Hematopoietic multipotent progenitor cell treated with erythropoietin and hydrocortisone succinate and interleukin-3 and kit ligand, for 6 days (in vitro differentiated cells): ENCODE results near the gene AXL.
"Not testable (repeated sequence)": the region's sequence is repeated elsewhere in the genome, so short reads cannot be mapped to it uniquely, and the experiment has no call there.

ENCODE experiments used
- DNase-seq: peaks from one replicate; pipeline ENCODE4 v3.0.0-alpha.2; 2015

AXL gene

DNA sequence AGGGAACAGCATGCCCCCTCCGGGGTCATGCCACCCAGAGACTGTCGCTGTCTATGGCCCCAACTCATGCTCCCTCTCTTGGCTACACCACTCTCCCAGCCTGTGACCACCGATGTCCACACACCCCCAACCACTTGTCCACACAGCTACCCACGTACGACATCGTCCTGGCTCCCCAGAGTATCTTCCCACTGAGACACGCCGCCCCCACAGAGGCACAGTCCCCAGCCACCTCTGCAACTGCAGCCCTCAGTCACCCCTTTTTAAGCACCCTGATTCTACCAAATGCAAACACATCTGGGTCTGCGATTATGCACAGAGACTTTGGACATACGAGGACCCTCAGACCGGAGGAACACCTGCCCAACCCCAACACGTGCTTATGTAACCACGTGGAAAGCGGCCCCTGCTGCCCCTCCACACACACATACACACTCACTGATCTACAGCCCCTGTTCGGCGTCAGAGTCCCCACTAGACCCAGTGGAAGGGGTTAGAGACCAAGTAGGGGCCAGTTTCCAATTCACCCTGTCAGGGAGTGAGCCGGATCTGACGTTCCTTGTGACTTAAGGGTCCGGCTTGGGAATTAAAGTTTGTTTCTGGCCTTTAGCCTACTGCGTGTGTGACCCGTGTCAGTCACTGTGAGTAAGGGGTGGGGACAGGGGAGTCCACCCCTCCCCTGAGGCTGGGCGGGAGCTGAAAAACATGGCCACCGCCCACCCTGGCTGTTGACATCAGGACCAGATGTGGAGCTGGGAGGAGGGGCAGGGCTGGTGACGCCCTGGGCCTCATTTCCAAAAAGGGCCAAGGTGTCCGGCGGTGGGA, 11.9 kb upstream of the AXL start:
- DNase-seq = peak; percentile 35

GRCh38 chr19:41214161-41214560, 4.9 kb upstream of the AXL start:
- DNase-seq = no peak

GRCh38 chr19:41217741-41218140, 1.3 kb upstream of the AXL start:
- DNase-seq = no peak

- DNase-seq = no peak
These were observed 791 bp upstream of the AXL start for GRCh38 chr19:41218249-41218614.

- DNase-seq = peak; percentile 78
These were observed 1.0 kb downstream of the AXL start for GRCh38 chr19:41219924-41220567.

GRCh38 chr19:41220811-41221210, 1.8 kb downstream of the AXL start:
- no peak for DNase-seq

GRCh38 chr19:41221514-41222205, 2.6 kb downstream of the AXL start:
- DNase-seq = no peak

DNA sequence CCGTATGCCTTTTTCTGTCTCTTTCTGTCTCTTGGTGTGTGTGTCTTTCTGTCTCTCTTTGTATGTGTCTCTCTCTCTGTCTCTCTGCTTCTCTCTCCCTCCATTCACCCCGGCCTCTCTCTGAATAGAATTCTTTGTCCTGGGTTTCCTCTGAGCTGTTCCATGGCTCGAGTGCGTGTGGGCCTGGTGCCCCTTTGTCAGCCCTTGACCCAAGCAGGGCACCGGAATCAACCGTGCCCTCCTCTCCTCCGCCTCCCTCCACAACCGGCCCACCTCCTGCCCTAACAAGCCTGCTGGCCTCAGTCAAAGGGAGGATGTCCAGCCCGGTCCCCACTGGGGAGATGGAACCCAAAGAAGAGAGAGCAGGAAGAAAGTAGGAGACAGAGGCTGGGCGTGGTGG, 3.2 kb downstream of the AXL start:
- DNase-seq = no peak

DNA sequence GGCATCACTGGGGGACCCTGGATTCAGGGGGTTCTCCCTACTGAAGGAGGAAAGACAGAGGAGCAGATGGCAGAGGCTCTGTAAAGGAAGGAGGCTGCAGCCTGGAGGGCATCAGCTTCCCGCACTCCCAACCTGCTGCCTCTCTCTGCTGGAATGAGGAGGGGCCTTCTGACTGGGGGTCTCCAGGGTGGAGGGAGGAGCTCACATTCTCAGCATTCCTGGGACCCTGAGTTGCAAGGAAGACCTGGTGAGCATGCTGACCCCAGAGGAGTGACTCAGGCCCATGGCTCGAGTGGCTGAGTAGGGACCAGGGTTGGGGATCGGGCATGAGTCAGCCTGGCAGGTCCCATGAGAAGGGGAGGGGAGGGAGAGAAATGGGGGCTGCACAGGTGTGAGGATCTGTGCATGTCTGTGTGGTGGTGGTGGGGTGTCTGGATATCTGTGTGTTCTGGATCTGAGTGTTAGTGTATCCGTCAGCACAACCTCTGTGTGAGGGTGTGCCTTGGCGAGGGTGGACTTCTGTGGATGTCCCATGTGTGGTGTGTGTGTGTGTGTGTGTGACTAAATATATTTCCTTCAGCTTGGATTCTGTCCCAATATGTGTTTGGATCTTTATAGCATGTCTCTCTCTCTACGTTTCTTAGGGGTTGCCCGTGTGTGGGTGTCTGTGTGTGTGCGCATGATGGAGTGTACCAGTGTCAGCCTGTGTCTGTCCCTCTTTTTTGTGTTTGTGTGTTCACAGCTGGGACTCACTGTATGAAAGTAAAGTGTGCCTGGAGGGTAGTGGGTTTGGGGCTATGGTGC, 4.6 kb downstream of the AXL start:
- DNase-seq = no peak

GRCh38 chr19:41224632-41225031, 5.6 kb downstream of the AXL start:
- DNase-seq = no peak

GRCh38 chr19:41225238-41226052, 6.4 kb downstream of the AXL start:
- DNase-seq = peak; percentile 39

DNA sequence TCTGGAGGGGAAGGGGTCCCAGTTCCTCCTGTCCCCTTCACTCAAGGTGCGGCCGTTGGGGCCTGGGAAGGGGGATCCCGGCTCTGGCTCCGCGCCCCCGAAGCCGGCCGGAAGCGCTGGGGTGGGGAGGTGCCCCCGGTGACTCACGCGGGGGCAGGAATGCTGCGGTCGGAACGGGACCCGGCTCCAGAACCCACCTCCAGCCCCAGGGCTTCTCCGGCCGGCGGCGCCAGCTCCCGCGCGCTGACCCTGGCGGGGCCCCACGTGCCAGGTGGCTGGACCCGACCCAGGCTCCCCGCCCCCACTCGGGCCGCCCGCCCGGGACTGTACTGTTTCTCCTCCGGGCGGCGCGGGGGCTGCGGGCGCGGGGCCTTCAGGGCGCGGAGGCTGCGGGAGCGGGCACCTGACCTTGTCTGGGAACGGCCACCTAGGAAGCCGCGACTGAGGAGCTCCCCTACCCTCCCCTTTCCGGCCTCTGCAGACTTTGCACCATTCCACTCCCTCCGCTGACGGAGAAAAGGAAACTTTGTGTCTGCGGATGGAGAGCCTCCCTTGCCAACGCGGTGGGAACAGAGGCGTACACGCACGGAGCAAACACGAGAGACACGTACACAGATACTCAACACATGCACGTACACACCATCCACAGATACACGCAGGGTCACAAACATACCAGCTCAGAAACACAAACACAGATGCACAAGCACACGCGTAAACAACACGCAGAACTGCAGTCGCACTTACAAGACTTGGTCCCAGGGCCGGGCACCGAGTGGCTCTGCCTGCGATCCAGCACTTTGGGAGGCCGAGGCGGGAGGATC, 7.2 kb downstream of the AXL start:
- peak; percentile 21 for DNase-seq

DNA sequence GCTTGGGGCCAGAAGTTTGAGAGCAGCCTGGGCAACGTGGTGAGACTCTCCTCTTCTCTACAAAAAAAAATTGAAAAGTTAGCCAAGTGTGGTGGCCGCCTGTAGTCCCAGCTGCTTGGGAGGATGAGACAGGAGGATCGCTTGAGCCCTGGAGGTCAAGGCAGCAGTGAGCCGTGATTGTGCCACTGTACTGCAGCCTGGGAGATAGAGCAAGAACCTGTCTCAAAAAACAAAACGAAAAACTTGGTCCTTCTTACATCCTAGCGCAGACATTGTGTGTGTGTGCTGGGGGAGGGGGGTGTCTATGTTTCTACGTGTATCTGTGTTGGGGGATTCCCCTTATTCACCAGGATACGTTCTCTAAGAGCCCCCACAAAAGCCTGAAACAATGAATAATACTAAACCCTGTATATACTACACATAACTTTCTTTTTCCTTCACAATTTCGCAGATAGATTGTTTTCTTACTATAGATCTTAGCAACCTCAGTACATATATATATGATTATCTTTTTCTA, 7.9 kb downstream of the AXL start:
- DNase-seq = no peak

GRCh38 chr19:41228486-41228885, 9.5 kb downstream of the AXL start:
- no peak for DNase-seq

- not testable (repeated sequence) for DNase-seq
These were observed 10.3 kb downstream of the AXL start for GRCh38 chr19:41229338-41229737.

GRCh38 chr19:41230067-41230857, 11.2 kb downstream of the AXL start:
- DNase-seq = no peak

GRCh38 chr19:41232686-41233085, 13.7 kb downstream of the AXL start:
- no peak for DNase-seq

GRCh38 chr19:41233748-41234240, 14.8 kb downstream of the AXL start:
- no peak for DNase-seq

DNA sequence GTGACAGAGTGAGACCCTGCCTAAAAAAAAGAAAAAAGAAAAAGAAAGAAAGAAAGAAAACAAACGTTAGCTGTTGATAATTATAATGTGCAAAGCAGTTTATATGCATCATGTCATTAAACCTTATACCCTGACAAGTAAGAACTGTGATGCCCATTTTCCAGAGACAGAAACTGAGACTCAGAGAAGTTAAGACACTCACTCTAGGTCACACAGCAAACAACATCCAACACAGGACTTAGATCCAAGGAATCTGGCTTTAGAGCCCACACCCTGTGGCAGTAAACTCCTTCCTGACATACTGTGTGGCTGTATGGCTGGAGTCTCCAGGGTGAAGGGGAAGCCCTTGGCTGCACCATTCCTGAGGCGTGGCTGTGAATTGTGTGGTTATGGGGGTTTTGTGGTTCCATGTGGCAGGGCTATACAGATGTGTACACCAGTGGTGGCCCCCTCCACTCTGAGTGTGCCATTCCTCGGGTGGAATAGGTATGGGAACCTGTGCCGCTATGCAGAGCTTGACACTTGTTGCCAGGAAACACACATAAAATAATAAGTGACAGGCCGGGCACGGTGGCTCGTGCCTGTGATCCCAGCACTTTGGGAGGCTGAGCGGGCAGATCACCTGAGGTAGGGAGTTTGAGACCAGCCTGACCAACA, 15.6 kb downstream of the AXL start:
- DNase-seq = no peak
